ENCODE results near the gene C16orf74. TPM values are rescaled to one million over a fixed set of nuclear protein-coding genes. Genes with fewer than 3 reads are reported as not detected.

C16orf74 gene
- total and polyA plus RNA-seq, 7 donors, result 0.60 to 8.3 (median 1.4) TPM; not detected in 1

GRCh38 chr16:85789773-85790172 lies 38.9 kb upstream of the C16orf74 start:
- no peaks in the 10 kb centered on the region for H3K9me3 ChIP-seq
- no peak overlapping the region for H3K27ac ChIP-seq
- no peaks in the 10 kb centered on the region for H3K27me3 ChIP-seq
- no peak overlapping the region for H3K4me3 ChIP-seq
- no peaks in the 10 kb centered on the region for H3K4me1 ChIP-seq
- intact Hi-C loops (cut with DNase I), result no loop called here
- TF ChIP-seq, protein P1, sequence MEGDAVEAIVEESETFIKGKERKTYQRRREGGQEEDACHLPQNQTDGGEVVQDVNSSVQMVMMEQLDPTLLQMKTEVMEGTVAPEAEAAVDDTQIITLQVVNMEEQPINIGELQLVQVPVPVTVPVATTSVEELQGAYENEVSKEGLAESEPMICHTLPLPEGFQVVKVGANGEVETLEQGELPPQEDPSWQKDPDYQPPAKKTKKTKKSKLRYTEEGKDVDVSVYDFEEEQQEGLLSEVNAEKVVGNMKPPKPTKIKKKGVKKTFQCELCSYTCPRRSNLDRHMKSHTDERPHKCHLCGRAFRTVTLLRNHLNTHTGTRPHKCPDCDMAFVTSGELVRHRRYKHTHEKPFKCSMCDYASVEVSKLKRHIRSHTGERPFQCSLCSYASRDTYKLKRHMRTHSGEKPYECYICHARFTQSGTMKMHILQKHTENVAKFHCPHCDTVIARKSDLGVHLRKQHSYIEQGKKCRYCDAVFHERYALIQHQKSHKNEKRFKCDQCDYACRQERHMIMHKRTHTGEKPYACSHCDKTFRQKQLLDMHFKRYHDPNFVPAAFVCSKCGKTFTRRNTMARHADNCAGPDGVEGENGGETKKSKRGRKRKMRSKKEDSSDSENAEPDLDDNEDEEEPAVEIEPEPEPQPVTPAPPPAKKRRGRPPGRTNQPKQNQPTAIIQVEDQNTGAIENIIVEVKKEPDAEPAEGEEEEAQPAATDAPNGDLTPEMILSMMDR (IDR thresholded peaks at IDR 0.05), result no peak
- TF ChIP-seq EP300 (IDR thresholded peaks at IDR 0.05), result no peak
- no peak for TF ChIP-seq POLR2AphosphoS5 (IDR thresholded peaks at IDR 0.05)
- TF ChIP-seq POLR2A (IDR thresholded peaks at IDR 0.05), result no peak
- H3K36me3 ChIP-seq, result peaks cover 0 to 65% (median 26%) of the 10 kb centered on the region in 4 donors
- no peak for DNase-seq
- 90 to 96% methylated on average over 6 of the region's 6 CpGs for WGBS, 2 donors

DNA sequence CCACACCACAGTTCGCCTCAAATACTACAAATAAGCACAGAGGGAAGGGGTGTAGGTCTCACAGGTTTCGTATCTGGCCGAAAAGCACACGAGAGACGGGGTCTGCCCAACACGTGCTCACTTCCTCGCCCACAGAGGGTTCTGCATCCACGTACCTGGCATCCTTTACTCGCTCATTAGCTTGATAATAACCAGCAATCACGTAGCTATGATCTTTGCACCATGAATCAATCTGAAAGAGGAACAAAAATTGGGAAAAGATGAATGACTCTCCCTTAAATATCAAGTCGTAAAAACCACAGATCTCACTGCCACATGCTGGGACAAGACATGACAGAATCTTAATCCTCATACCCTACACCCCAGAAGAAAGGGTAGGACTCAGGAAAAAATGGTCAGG lies 37.9 kb upstream of the C16orf74 start:
- intact Hi-C loops (cut with DNase I), result no loop called here
- DNase-seq, result no peak
- no peaks in the 10 kb centered on the region for H3K27me3 ChIP-seq
- H3K36me3 ChIP-seq, result peaks cover 0 to 57% (median 25%) of the 10 kb centered on the region in 4 donors
- H3K9me3 ChIP-seq, result no peaks in the 10 kb centered on the region
- no peaks in the 10 kb centered on the region for H3K4me1 ChIP-seq
- TF ChIP-seq EP300 (IDR thresholded peaks at IDR 0.05) (no peak), POLR2AphosphoS5 (IDR thresholded peaks at IDR 0.05) (no peak), POLR2A (IDR thresholded peaks at IDR 0.05) (no peak)
- TF ChIP-seq, protein P1 (IDR thresholded peaks at IDR 0.05), result no peak
- WGBS, 2 donors, result 89 to 91% methylated on average over 11 of the region's 11 CpGs
- H3K4me3 ChIP-seq, result no peak overlapping the region
- H3K27ac ChIP-seq, result no peak overlapping the region

DNA sequence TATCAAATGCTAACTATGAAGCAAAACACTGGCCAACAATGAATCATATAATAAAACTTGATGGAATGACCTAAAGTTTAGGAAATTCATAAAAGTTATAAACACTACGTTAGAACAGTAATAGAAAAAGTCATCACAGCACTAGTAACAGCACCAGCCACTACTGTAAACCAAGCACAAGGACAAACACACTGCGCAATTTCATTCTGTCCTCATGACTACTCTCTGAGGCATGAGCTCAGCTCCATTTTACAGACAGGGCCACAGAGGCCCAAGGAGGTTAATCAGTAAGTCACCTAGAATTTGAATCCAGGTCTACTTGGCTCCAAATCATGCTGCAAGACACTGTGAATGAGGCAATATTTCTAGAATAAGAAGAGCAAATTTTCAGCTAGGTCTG lies 35.0 kb upstream of the C16orf74 start:
- TF ChIP-seq, protein P1 (IDR thresholded peaks at IDR 0.05), result no peak
- TF ChIP-seq EP300 (IDR thresholded peaks at IDR 0.05) (no peak), POLR2A (IDR thresholded peaks at IDR 0.05) (no peak), POLR2AphosphoS5 (IDR thresholded peaks at IDR 0.05) (no peak)
- H3K9me3 ChIP-seq, result no peaks in the 10 kb centered on the region
- DNase-seq, result no peak
- peaks cover 0 to 42% (median 24%) of the 10 kb centered on the region in 4 donors for H3K36me3 ChIP-seq
- H3K4me3 ChIP-seq, result no peak overlapping the region
- peaks cover 0 to 19% (median 15%) of the 10 kb centered on the region in 4 donors for H3K4me1 ChIP-seq
- intact Hi-C loops (cut with DNase I), result no loop called here
- H3K27ac ChIP-seq, result no peak overlapping the region
- 88 to 94% methylated on average over 2 of the region's 2 CpGs for WGBS, 2 donors
- H3K27me3 ChIP-seq, result no peaks in the 10 kb centered on the region

DNA sequence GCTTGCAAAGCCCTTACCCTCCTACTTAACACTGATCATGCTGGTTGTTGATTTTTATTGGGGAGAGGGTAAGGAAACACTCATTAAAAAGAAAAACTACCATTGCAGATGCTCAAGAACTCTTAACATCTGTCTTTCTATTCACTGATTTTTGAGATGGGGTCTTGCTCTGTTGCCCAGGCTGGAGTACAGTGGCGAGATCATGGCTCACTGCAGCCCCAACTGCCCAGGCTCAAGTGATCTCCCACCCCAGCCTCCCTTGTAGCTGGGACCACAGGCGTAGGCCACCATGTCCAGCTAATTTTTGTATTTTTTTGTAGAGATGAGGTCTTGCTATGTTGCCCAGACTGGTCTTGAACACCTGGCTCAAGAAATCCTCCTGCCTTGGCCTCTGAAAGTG lies 33.9 kb upstream of the C16orf74 start:
- TF ChIP-seq POLR2AphosphoS5 (IDR thresholded peaks at IDR 0.05) (no peak), EP300 (IDR thresholded peaks at IDR 0.05) (no peak), POLR2A (IDR thresholded peaks at IDR 0.05) (no peak)
- TF ChIP-seq, protein P1 (IDR thresholded peaks at IDR 0.05), result no peak
- Histone ChIP-seq H3K27me3 (no peaks in the 10 kb centered on the region), H3K36me3 (peaks cover 4 to 53% (median 36%) of the 10 kb centered on the region in 4 donors), H3K4me1 (peaks cover 0 to 19% (median 15%) of the 10 kb centered on the region in 4 donors), H3K9me3 (no peaks in the 10 kb centered on the region), H3K4me3 (no peak overlapping the region), H3K27ac (no peak overlapping the region)
- DNase-seq, result no peak
- WGBS, 2 donors, result 95 to 97% methylated on average over 2 of the region's 2 CpGs
- intact Hi-C loops (cut with DNase I), result no loop called here

- Histone ChIP-seq H3K36me3 (peaks cover 8 to 59% (median 47%) of the 10 kb centered on the region in 4 donors), H3K4me3 (no peak overlapping the region), H3K27ac (no peak overlapping the region), H3K27me3 (no peaks in the 10 kb centered on the region), H3K9me3 (no peaks in the 10 kb centered on the region), H3K4me1 (peaks cover 0 to 19% (median 15%) of the 10 kb centered on the region in 4 donors)
- no peak for DNase-seq
- 90 to 95% methylated on average over 8 of the region's 8 CpGs for WGBS, 2 donors
- intact Hi-C loops (cut with DNase I), result no loop called here
- TF ChIP-seq, protein P1 (IDR thresholded peaks at IDR 0.05), result no peak
- TF ChIP-seq EP300 (IDR thresholded peaks at IDR 0.05) (no peak), POLR2A (IDR thresholded peaks at IDR 0.05) (no peak), POLR2AphosphoS5 (IDR thresholded peaks at IDR 0.05) (no peak)
These were observed 32.5 kb upstream of the C16orf74 start for GRCh38 chr16:85783441-85783840.
